K562 (cell line): Measurements from ENCODE around the gene CGREF1. TPM values are rescaled to one million over a fixed set of nuclear protein-coding genes. Genes with fewer than 3 reads are reported as not detected.

Experiments
- ATAC-seq: fragments of 200-7000 bp; cut with Tn5 transposase; 3 replicates; pipeline ENCODE4 v1.9.1; 2020; ENCODE audit warnings: moderate library complexity
- BruUV-seq: library from RNA; stranded (reverse); fragments of 400-500 nt; replicated peaks from 2 replicates; lab custom pipeline; 2021; lab: Mats Ljungman, UMichigan
- CTCF ChIA-PET: fragments of 300-600 bp; formaldehyde crosslinking; extraction: SDS; loops from one replicate; lab custom pipeline; 2021; ENCODE audit warnings: low intra/inter-chr PET ratio; lab: Yijun Ruan, JAX
- POLR2A ChIA-PET: fragments of 300-600, 350-650 bp; sonication (Branson Sonifier 250); formaldehyde crosslinking; extraction: SDS; loops from one replicate; lab custom pipeline; 2021; ENCODE audit warnings: antibody characterized with exemption, inconsistent platforms; lab: Yijun Ruan, JAX
- DNase-seq, 4 experiments: peaks; one replicate each; pipeline versions ENCODE4 v3.0.0 to v3.0.0-alpha.2; 2011 to 2018; ENCODE audit warnings: low spot score in 3 of 4, mixed read lengths in 3 of 4; ENCODE audit errors: extremely low read depth in 1 of 4
- FAIRE-seq: peaks from 2 replicates; lab custom pipeline; 2011; peaks lifted over from hg19 to GRCh38; lab: Jason Lieb, UNC
- H2AFZ ChIP-seq: 2 replicates; pipeline ENCODE4 v1.6.0; 2011; ENCODE audit warnings: low read depth, low read length, control low read depth, inconsistent platforms
- H3K27ac ChIP-seq: fragments of 200-600 bp; 3 replicates; pipeline ENCODE4 v1.8.0; 2011; ENCODE audit warnings: low read depth, mild to moderate bottlenecking, control low read depth, inconsistent platforms, low read length, moderate library complexity, mixed read lengths; ENCODE audit errors: extremely low read depth
- H3K27me3 ChIP-seq, 2 experiments: fragments of 300-600 bp in 1 of 2; 2 replicates in 1 of 2; 3 replicates in 1 of 2; pipeline versions ENCODE4 v1.6.0 to v1.8.0; 2011; ENCODE audit warnings: inconsistent platforms in 2 of 2, low read length in 2 of 2, mild to moderate bottlenecking in 1 of 2, mixed read lengths in 1 of 2, moderate library complexity in 1 of 2; ENCODE audit not compliant: control insufficient read depth in 2 of 2, insufficient read depth in 2 of 2
- H3K36me3 ChIP-seq: fragments of 300-600 bp; 3 replicates; pipeline ENCODE4 v1.8.0; 2011; ENCODE audit warnings: mild to moderate bottlenecking, low read length, inconsistent platforms; ENCODE audit not compliant: control insufficient read depth, insufficient read depth
- H3K4me1 ChIP-seq, 2 experiments: fragments of 200-600 bp in 1 of 2; replicated peaks in 1 of 2; 2 replicates in 1 of 2; 3 replicates in 1 of 2; pipeline versions ENCODE4 v1.5.1 to v1.8.0; 2011; ENCODE audit warnings: inconsistent platforms in 2 of 2, low read length in 2 of 2, mild to moderate bottlenecking in 1 of 2, mixed read lengths in 1 of 2, moderate library complexity in 1 of 2; ENCODE audit not compliant: control insufficient read depth in 2 of 2, insufficient read depth in 2 of 2
- H3K4me2 ChIP-seq: 2 replicates; pipeline ENCODE4 v1.6.1; 2011; ENCODE audit warnings: low read length, control low read depth, inconsistent platforms, mixed read lengths; ENCODE audit not compliant: insufficient read depth
- H3K4me3 ChIP-seq: fragments of 200-600 bp; sonication (generic), shearing (Covaris generic); 2 replicates; pipeline ENCODE4 v1.5.1; 2016; ENCODE audit warnings: control low read depth, inconsistent platforms
- H3K79me2 ChIP-seq: fragments of 200-600 bp; 3 replicates; pipeline ENCODE4 v1.8.0; 2011; ENCODE audit warnings: low read length, inconsistent platforms; ENCODE audit not compliant: control insufficient read depth, insufficient read depth
- H3K9ac ChIP-seq, 2 experiments: 2 replicates each; pipeline versions ENCODE4 v1.6.0 to v1.6.1; 2011; ENCODE audit warnings: low read depth in 2 of 2, low read length in 2 of 2, control low read depth in 1 of 2, inconsistent platforms in 1 of 2, mild to moderate bottlenecking in 1 of 2, mixed read lengths in 1 of 2; ENCODE audit not compliant: insufficient read depth in 1 of 2
- H3K9me1 ChIP-seq: one replicate; pipeline ENCODE4 v1.6.0; 2011; ENCODE audit warnings: inconsistent platforms, mild to moderate bottlenecking, low read length, moderate library complexity; ENCODE audit not compliant: control insufficient read depth, insufficient read depth
- H3K9me3 ChIP-seq: replicated peaks from 2 replicates; pipeline ENCODE4 v1.5.1; 2011; ENCODE audit warnings: low read depth, low read length, inconsistent platforms; ENCODE audit not compliant: control insufficient read depth, insufficient read depth
- H4K20me1 ChIP-seq: replicated peaks from 2 replicates; pipeline ENCODE4 v1.6.1; 2011; ENCODE audit warnings: low read length, inconsistent platforms, mixed read lengths; ENCODE audit not compliant: control insufficient read depth, insufficient read depth
- BMI1 ChIP-seq: fragments of 150-350 bp; IDR thresholded peaks from 2 replicates; pipeline ENCODE4 v1.6.1; 2014; ENCODE audit warnings: low read length
- CLOCK ChIP-seq: fragments of 250-450 bp; sonication (Bioruptor Pico); IDR thresholded peaks from 2 replicates; pipeline ENCODE4 v1.4.0; 2020; ENCODE audit warnings: mild to moderate bottlenecking, moderate library complexity, borderline replicate concordance
- CREB5 ChIP-seq: fragments of 250-450 bp; sonication (Bioruptor Pico); IDR thresholded peaks from 2 replicates; pipeline ENCODE4 v1.5.0; 2020; ENCODE audit warnings: mild to moderate bottlenecking
- HEY1 ChIP-seq: fragments of 250-450 bp; sonication (Bioruptor Pico); IDR thresholded peaks from 2 replicates; pipeline ENCODE4 v1.5.0; 2020; ENCODE audit warnings: mild to moderate bottlenecking, moderate library complexity, borderline replicate concordance
- KLF13 ChIP-seq: fragments of 450-650 bp; IDR thresholded peaks from 2 replicates; pipeline ENCODE4 v1.6.1; 2016; ENCODE audit warnings: missing genetic modification characterization, low read depth, mild to moderate bottlenecking, missing compliant biosample characterization, moderate library complexity, borderline replicate concordance
- MED1 ChIP-seq: sonication (generic); formaldehyde crosslinking; IDR thresholded peaks from 2 replicates; pipeline ENCODE4 v1.8.1; 2023; ENCODE audit warnings: missing genetic modification reagents, borderline replicate concordance
- MTA1 ChIP-seq: fragments of 450-650 bp; IDR thresholded peaks from 2 replicates; pipeline ENCODE4 v1.6.1; 2017; ENCODE audit warnings: borderline replicate concordance
- POLR3A ChIP-seq: IDR thresholded peaks from 2 replicates; pipeline ENCODE4 v1.6.1; 2011; ENCODE audit warnings: borderline replicate concordance, mild to moderate bottlenecking, moderate library complexity; ENCODE audit not compliant: insufficient read length, insufficient read depth; ENCODE audit errors: extremely low read depth
- ZNF263 ChIP-seq: sonication (generic); formaldehyde crosslinking; IDR thresholded peaks from 2 replicates; pipeline ENCODE4 v1.8.0; 2022; ENCODE audit warnings: mild to moderate bottlenecking, missing genetic modification reagents, borderline replicate concordance
- ZNF76 ChIP-seq: fragments of 250-450 bp; sonication (Bioruptor Pico); IDR thresholded peaks from 2 replicates; pipeline ENCODE4 v1.4.0; 2020; ENCODE audit warnings: mild to moderate bottlenecking, moderate library complexity, borderline replicate concordance
- WGBS: fragments of 100-300 bp; shearing (Covaris generic); methylation state at CpG from one replicate; pipeline ENCODE4 v1.1.6; 2016; ENCODE audit warnings: low coverage, mixed read lengths; ENCODE audit not compliant: insufficient coverage; ENCODE audit errors: missing lambda C conversion rate; 5-methylcytosine and 5-hydroxymethylcytosine counted together
- in situ Hi-C: fragments of 300-500 bp; cut with MboI; formaldehyde crosslinking; loops from 4 replicates; pipeline ENCODE4 v1.15.0; 2018; ENCODE audit warnings: inconsistent platforms, mixed read lengths
- intact Hi-C: fragments of 100-400 bp; cut with micrococcal nuclease; formaldehyde crosslinking; loops from 2 replicates; pipeline ENCODE4 v1.14.2; 2022
- polyA plus RNA-seq, 8 experiments: library from polyadenylated mRNA; depleted of rRNA in 4 of 8; stranded (reverse) in 5 of 8; unstranded in 3 of 8; fragments of >200 nt; fragmentation: Nextera tagmentation in 2 of 8; fragmentation: Illumina TruSeq in 1 of 8; extraction: Ambion mirVana in 2 of 8; extraction: Trizol in 1 of 8; gene quantifications; 2 replicates each; pipeline versions ENCODE4 v1.2.1 to v1.2.3, GENCODE V29; 2011 to 2014; ENCODE audit warnings: inconsistent platforms in 1 of 8, missing spikeins in 1 of 8
- total RNA-seq, 7 experiments: library from RNA; depleted of rRNA in 6 of 7; stranded (reverse); fragments of >200 nt in 6 of 7; fragmentation: Illumina TruSeq in 2 of 7; extraction: Trizol in 2 of 7; gene quantifications; 2 replicates each; pipeline versions ENCODE4 v1.2.1 to v1.2.3, GENCODE V29; 2011 to 2021; ENCODE audit warnings: low replicate concordance in 1 of 7

Gene CGREF1
- total and polyA plus RNA-seq, 9 of the 15 experiments (the other 6 are each of a cell fraction or from before 2014, with no cell fraction given) = 0.07 to 0.50 (median 0.37) TPM

GRCh38 chr2:27088634-27089033 is 30.3 kb downstream of the CGREF1 start:
- POLR2A ChIA-PET = interaction anchor here (0.6 to 2.1 kb wide), 2 partner anchors 12 to 166 kb away, joined by 4 to 5 read pairs; no protein-coding TSS in a partner anchor
- in situ Hi-C loops (loop anchor here (5.0 kb wide), 1 partner anchor 126 kb away; no protein-coding TSS in a partner anchor), intact Hi-C loops (no loop called here)
- 16% methylated on average over 6 of the region's 6 CpGs for WGBS
- H3K79me2 ChIP-seq = peaks cover 13% of the 10 kb centered on the region; the same call in 2 of the 3 replicates
- H3K4me3 ChIP-seq = no peak overlapping the region
- no peak for ATAC-seq
- no peaks in the 10 kb centered on the region for H3K9me3 ChIP-seq
- FAIRE-seq = peak; percentile 73
- H2AFZ ChIP-seq = peak overlapping the region; percentile 75; the same call in 1 of the 2 replicates
- no peaks in the 10 kb centered on the region for H4K20me1 ChIP-seq
- H3K27me3 ChIP-seq = no peaks in the 10 kb centered on the region
- H3K27ac ChIP-seq = peak overlapping the region; percentile 24; the same call in 1 of the 3 replicates
- CTCF ChIA-PET = no interaction called here
- H3K9me1 ChIP-seq = no peaks in the 10 kb centered on the region
- BruUV-seq = no TSS peak
- no peaks in the 10 kb centered on the region; the same call in 2 of the 3 replicates for H3K36me3 ChIP-seq
- TF ChIP-seq CREB5 (CRISPR knock-in tag) (no peak), MTA1 (no peak), MED1 (CRISPR knock-in tag) (no peak), ZNF76 (no peak), ZNF263 (CRISPR knock-in tag) (no peak), BMI1 (no peak), KLF13 (tag) (no peak), POLR3A (no peak), CLOCK (CRISPR knock-in tag) (no peak), HEY1 (CRISPR knock-in tag) (no peak)
- peaks cover 48 to 66% of the 10 kb centered on the region in 2 experiments for H3K4me1 ChIP-seq
- H3K9ac ChIP-seq = peak overlapping the region; percentile 40 to 74; a peak in 3 of 4 replicates
- DNase-seq = peak in 1 of 4 experiments; percentile 52
- H3K4me2 ChIP-seq = peak overlapping the region; percentile 44
